NB4 (cell line): Measurements from ENCODE around the gene OAF.

Experiments
- CTCF ChIP-seq: IDR thresholded peaks from one replicate; pipeline ENCODE4 v1.5.1; 2012; ENCODE audit warnings: low read depth, low read length
- MAX ChIP-seq: IDR thresholded peaks from 2 replicates; pipeline ENCODE4 v1.6.1; 2011; ENCODE audit warnings: low read depth, low read length
- MYC ChIP-seq: IDR thresholded peaks from 2 replicates; pipeline ENCODE4 v1.6.1; 2011; ENCODE audit warnings: low read depth, low read length
- POLR2A ChIP-seq: IDR thresholded peaks from 2 replicates; pipeline ENCODE4 v1.6.1; 2011; ENCODE audit warnings: mild to moderate bottlenecking; ENCODE audit not compliant: insufficient read length; ENCODE audit errors: extremely low read depth

GRCh38 chr11:120239713-120240640 lies 29.1 kb downstream of the OAF start, which contains the start of gene POU2F3:
- TF ChIP-seq CTCF (peak; percentile 18), MAX (no peak), POLR2A (no peak), MYC (no peak)
